HPDE6-E6E7 (cell line): ENCODE measurements around the gene PRRC2C.

ENCODE experiments used
- DNase-seq: peaks from one replicate; pipeline ENCODE4 v3.0.0; 2011; ENCODE audit warnings: missing footprints; ENCODE audit errors: extremely low spot score

PRRC2C gene

DNA sequence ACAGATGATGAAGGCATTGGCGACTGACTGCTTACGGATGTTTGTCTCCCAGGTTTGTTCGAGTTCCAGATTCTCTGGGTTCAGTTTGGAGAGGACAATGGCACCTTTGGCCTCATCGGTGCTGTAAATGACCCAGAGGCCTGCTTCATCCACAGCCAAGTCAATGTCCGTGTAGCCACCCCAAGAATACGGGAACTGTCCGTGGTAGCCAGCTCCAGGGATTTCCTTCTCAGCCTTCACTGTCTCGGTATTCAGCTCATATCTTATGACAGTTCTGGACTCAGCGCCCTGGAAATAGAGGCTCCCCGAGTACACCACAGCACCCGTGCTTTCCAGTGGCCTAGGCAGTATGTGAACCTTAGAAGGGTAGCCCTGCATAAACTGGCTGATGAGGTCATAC is 150.8 kb downstream of the PRRC2C start:
- DNase-seq = no peak

GRCh38 chr1:171637928-171638576 is 152.7 kb downstream of the PRRC2C start:
- no peak for DNase-seq

DNA sequence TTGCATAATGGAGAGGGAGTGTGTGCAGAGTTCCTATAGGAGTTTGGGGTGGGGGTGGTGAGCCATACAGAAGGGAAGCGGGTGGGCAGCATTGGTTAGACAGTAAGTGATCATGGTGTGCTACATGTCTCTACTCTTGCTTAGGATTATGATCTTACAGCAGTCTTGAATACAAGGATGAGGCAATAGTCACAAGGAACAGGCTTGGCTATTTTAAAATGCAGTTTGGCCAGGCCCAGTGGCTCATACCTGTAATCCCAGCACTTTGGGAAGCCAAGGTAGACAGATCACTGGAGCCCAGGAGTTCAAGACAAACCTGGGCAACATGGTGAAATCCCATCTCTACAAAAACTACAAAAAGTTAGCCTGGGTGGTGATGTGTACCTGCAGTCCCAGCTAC is 154.9 kb downstream of the PRRC2C start:
- no peak for DNase-seq

DNA sequence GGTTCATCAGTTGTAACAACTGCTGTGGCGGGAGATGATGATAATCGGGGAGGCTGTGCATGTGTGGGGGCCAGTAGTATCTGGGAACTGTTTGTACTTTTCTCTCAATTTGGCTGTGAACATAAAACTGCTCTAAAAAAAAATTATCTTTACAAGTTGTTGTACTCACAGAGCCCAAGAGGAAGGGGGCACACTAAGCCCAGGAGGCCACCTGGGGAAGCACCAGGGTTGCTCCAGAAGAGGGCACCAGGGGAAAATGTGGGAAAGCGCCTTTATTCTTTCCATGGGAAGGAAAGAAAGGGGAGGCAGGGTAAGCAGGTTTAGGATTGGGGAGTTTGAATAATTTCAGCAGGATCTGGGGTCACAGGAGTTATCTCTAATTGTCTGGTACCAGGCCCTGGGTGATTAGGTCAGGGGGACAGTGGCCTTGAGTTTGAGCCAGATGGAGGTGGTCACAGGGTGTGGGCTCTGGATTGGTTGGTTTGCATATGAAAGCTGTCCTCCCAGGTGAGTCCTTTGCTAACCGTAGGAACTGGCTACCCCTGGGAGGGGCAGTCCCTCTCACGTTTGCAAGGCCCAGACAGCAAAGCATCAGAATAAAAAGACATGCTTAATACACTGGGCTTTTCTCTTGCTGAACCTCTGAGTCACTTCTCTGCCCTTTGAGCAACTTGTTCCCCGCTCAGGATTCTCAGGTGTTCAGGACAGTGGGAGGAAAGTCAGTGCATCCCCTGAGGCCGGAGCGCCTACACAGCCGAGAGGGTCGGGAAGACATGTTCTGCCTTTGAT is 155.9 kb downstream of the PRRC2C start:
- DNase-seq = no peak

DNA sequence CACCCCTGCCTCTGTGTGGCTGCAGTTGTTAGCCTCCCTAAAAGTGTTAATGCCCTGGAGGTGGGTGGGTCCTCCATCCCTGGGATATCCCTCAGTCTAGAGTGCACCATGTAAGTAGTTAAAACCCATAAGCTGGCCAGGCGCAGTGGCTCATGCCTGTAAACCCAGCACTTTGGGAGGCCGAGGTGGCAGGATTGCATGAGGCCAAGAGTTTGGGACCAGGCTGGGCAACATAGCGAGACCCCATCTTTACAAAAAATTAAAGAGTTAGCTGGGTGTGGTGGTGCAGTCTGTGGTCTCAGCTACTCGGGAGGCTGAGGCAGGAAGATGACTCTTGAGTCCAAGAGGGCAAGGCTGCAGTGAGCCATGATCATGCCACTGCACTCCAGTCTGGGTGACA is 156.9 kb downstream of the PRRC2C start:
- DNase-seq = no peak
